ENCODE data around the gene ZC3H6. TPM values are rescaled to one million over a fixed set of nuclear protein-coding genes. Genes with fewer than 3 reads are reported as not detected.

Gene ZC3H6
- total and polyA plus RNA-seq, 2 of the 13 experiments (the other 11 are each of a cell fraction or from before 2014, with no cell fraction given): 0.71 to 0.93 TPM

GRCh38 chr2:112262876-112263275, 12.5 kb upstream of the ZC3H6 start:
- Histone ChIP-seq H2AFZ (ENCODE audit: low read length) (no peak overlapping the region), H3K4me2 (ENCODE audit: low read depth, low read length) (no peak overlapping the region), H3K4me3 (replicated peaks in 1 of 3; ENCODE audit: insufficient read depth in 1 of 3, low read depth in 2 of 3, low read length in 3 of 3) (no peak overlapping the region), H3K9ac (ENCODE audit: insufficient read depth, low read depth, low read length) (no peak overlapping the region), H4K20me1 (ENCODE audit: insufficient read depth, low read length) (no peaks in the 10 kb centered on the region), H3K79me2 (ENCODE audit: insufficient read depth, low read length) (no peaks in the 10 kb centered on the region), H3K36me3 (replicated peaks in 1 of 2; ENCODE audit: control insufficient read depth in 1 of 2, insufficient read depth in 2 of 2, low read length in 2 of 2) (no peaks in the 10 kb centered on the region), H3K27me3 (ENCODE audit: control insufficient read depth in 1 of 2, insufficient read depth in 2 of 2, low read length in 2 of 2) (no peaks in the 10 kb centered on the region), H3K9me3 (ENCODE audit: low read length) (no peaks in the 10 kb centered on the region), H3K27ac (ENCODE audit: extremely low read length, insufficient read depth, low read length) (no peak overlapping the region), H3K4me1 (ENCODE audit: insufficient read depth, low read length) (peaks cover 13% of the 10 kb centered on the region)
- intact Hi-C loops (cut with micrococcal nuclease; ENCODE audit: unreplicated experiment) (loop anchor here (10.0 kb wide), 1 partner anchor 462 kb away; the partner anchor contains the start of gene NT5DC4), in situ Hi-C loops (cut with HindIII; ENCODE audit: extremely low pct_ligation_motif_present, low pct_unique_long_range_greater_than_20kb) (loop anchor here (25.0 kb wide), 1 partner anchor 174 kb away; the partner anchor contains the start of gene RGPD8)
- BruUV-seq (replicated peaks): no TSS peak
- DNase-seq (ENCODE audit: low spot score): no peak
- no peak for ATAC-seq
- ChIA-PET POLR2A (no interaction called here), CTCF (ENCODE audit: low intra/inter-chr PET ratio, low total read pairs) (no interaction called here)
- no peak for FAIRE-seq
- TF ChIP-seq ZNF562 (CRISPR knock-in tag; IDR thresholded peaks at IDR 0.05; ENCODE audit: borderline replicate concordance) (no peak), ZNF83 (CRISPR knock-in tag; IDR thresholded peaks at IDR 0.05; ENCODE audit: borderline replicate concordance) (no peak), IKZF1 (IDR thresholded peaks at IDR 0.05) (no peak)
- TF ChIP-seq, protein P1, sequence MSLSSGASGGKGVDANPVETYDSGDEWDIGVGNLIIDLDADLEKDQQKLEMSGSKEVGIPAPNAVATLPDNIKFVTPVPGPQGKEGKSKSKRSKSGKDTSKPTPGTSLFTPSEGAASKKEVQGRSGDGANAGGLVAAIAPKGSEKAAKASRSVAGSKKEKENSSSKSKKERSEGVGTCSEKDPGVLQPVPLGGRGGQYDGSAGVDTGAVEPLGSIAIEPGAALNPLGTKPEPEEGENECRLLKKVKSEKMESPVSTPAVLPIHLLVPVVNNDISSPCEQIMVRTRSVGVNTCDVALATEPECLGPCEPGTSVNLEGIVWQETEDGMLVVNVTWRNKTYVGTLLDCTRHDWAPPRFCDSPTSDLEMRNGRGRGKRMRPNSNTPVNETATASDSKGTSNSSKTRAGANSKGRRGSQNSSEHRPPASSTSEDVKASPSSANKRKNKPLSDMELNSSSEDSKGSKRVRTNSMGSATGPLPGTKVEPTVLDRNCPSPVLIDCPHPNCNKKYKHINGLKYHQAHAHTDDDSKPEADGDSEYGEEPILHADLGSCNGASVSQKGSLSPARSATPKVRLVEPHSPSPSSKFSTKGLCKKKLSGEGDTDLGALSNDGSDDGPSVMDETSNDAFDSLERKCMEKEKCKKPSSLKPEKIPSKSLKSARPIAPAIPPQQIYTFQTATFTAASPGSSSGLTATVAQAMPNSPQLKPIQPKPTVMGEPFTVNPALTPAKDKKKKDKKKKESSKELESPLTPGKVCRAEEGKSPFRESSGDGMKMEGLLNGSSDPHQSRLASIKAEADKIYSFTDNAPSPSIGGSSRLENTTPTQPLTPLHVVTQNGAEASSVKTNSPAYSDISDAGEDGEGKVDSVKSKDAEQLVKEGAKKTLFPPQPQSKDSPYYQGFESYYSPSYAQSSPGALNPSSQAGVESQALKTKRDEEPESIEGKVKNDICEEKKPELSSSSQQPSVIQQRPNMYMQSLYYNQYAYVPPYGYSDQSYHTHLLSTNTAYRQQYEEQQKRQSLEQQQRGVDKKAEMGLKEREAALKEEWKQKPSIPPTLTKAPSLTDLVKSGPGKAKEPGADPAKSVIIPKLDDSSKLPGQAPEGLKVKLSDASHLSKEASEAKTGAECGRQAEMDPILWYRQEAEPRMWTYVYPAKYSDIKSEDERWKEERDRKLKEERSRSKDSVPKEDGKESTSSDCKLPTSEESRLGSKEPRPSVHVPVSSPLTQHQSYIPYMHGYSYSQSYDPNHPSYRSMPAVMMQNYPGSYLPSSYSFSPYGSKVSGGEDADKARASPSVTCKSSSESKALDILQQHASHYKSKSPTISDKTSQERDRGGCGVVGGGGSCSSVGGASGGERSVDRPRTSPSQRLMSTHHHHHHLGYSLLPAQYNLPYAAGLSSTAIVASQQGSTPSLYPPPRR (CRISPR knock-in tag; IDR thresholded peaks at IDR 0.05; ENCODE audit: borderline replicate concordance): no peak
